Thyroid gland (tissue), 4 donors: ENCODE measurements around the gene ATP2A2.

ENCODE experiments used
- POLR2A ChIP-seq, 2 donors: fragments of 450-650 bp; IDR thresholded peaks; one replicate each; pipeline ENCODE4 v1.6.1; 2017; ENCODE audit warnings: antibody characterized with exemption in 2 of 2, mild to moderate bottlenecking in 2 of 2, moderate library complexity in 1 of 2
- TF ChIP-seq, protein P1 (sequence below), 6 experiments: fragments of 200-600 bp in 3 of 6; fragments of 450-650 bp in 3 of 6; sonication (generic) in 3 of 6; IDR thresholded peaks; one replicate each; pipeline ENCODE4 v1.5.1; 2016 to 2019; ENCODE audit warnings: antibody characterized with exemption in 6 of 6, mild to moderate bottlenecking in 2 of 6, inconsistent platforms in 1 of 6, moderate library complexity in 1 of 6

DNA sequence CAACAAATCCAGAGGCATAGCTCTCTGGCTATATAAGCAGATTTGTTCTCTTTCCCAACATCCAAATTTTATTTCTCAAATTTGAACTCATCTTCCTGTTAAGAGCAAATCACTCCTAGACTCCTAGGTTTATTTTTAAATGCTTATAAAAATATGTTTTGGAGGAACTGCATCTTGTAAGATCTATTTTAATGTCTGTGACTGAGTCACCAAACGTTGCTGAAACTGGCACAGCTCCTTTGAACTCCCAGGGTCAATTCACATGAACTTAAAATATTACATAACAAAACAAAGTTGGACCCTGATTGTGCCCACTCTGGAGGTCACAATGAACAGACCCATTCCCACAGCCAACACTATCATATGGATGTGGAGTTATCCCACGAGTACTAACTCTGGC is 98.6 kb downstream of the ATP2A2 start:
- TF ChIP-seq, protein P1, sequence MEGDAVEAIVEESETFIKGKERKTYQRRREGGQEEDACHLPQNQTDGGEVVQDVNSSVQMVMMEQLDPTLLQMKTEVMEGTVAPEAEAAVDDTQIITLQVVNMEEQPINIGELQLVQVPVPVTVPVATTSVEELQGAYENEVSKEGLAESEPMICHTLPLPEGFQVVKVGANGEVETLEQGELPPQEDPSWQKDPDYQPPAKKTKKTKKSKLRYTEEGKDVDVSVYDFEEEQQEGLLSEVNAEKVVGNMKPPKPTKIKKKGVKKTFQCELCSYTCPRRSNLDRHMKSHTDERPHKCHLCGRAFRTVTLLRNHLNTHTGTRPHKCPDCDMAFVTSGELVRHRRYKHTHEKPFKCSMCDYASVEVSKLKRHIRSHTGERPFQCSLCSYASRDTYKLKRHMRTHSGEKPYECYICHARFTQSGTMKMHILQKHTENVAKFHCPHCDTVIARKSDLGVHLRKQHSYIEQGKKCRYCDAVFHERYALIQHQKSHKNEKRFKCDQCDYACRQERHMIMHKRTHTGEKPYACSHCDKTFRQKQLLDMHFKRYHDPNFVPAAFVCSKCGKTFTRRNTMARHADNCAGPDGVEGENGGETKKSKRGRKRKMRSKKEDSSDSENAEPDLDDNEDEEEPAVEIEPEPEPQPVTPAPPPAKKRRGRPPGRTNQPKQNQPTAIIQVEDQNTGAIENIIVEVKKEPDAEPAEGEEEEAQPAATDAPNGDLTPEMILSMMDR (IDR thresholded peaks at IDR 0.05): no peak
- no peak for TF ChIP-seq POLR2A (IDR thresholded peaks at IDR 0.05)
